Astrocyte (in vitro differentiated cells and primary cell): ENCODE data around the gene CFDP1.

Source experiments
- EZH2 ChIP-seq: IDR thresholded peaks from 2 replicates; pipeline ENCODE4 v1.6.1; 2012; ENCODE audit warnings: mild to moderate bottlenecking, low read length, inconsistent platforms; ENCODE audit not compliant: insufficient read depth
- TF ChIP-seq, protein P1 (sequence below): IDR thresholded peaks from 2 replicates; pipeline ENCODE4 v1.5.1; 2011; ENCODE audit warnings: low read depth, mild to moderate bottlenecking, inconsistent platforms, low read length, moderate library complexity; ENCODE audit not compliant: insufficient read depth

GRCh38 chr16:75392906-75393305 is 40.4 kb downstream of the CFDP1 start:
- TF ChIP-seq, protein P1, sequence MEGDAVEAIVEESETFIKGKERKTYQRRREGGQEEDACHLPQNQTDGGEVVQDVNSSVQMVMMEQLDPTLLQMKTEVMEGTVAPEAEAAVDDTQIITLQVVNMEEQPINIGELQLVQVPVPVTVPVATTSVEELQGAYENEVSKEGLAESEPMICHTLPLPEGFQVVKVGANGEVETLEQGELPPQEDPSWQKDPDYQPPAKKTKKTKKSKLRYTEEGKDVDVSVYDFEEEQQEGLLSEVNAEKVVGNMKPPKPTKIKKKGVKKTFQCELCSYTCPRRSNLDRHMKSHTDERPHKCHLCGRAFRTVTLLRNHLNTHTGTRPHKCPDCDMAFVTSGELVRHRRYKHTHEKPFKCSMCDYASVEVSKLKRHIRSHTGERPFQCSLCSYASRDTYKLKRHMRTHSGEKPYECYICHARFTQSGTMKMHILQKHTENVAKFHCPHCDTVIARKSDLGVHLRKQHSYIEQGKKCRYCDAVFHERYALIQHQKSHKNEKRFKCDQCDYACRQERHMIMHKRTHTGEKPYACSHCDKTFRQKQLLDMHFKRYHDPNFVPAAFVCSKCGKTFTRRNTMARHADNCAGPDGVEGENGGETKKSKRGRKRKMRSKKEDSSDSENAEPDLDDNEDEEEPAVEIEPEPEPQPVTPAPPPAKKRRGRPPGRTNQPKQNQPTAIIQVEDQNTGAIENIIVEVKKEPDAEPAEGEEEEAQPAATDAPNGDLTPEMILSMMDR = no peak
- no peak for TF ChIP-seq EZH2
